ENCODE measurements around the gene SLC22A15.

- TF ChIP-seq CTCF (IDR thresholded peaks at IDR 0.05) (no peak), POLR2AphosphoS5 (IDR thresholded peaks at IDR 0.05) (no peak), POLR2A (IDR thresholded peaks at IDR 0.05) (no peak)
Observed at GRCh38 chr1:116075575-116075974, 99.3 kb downstream of the SLC22A15 start.
